DMS 273 (cell line): ENCODE measurements around the gene INPP4A.

ENCODE experiments used
- DNase-seq: peaks from one replicate; lab custom pipeline; 2025; ENCODE audit not compliant: unreplicated experiment; lab: John Stamatoyannopoulos, UW

The INPP4A gene

GRCh38 chr2:98509542-98510321 lies 65.1 kb downstream of the INPP4A start:
- DNase-seq, result no peak

GRCh38 chr2:98510322-98510662 lies 65.6 kb downstream of the INPP4A start:
- DNase-seq, result no peak

- no peak for DNase-seq
Observed at GRCh38 chr2:98511981-98512380, 67.3 kb downstream of the INPP4A start.

GRCh38 chr2:98512699-98513098 lies 68.0 kb downstream of the INPP4A start:
- no peak for DNase-seq

GRCh38 chr2:98514096-98514639 lies 69.5 kb downstream of the INPP4A start:
- DNase-seq, result no peak

- DNase-seq, result no peak
Observed at GRCh38 chr2:98514879-98515249, 70.2 kb downstream of the INPP4A start.

GRCh38 chr2:98515250-98515991 lies 70.8 kb downstream of the INPP4A start:
- no peak for DNase-seq

- DNase-seq, result no peak
Observed at GRCh38 chr2:98516571-98516970, 71.9 kb downstream of the INPP4A start.

- no peak for DNase-seq
Observed at GRCh38 chr2:98517636-98518035, 73.0 kb downstream of the INPP4A start.

- DNase-seq, result peak; percentile 27
Observed at GRCh38 chr2:98518101-98518500, 73.4 kb downstream of the INPP4A start.

- no peak for DNase-seq
Observed at GRCh38 chr2:98519156-98519555, 74.5 kb downstream of the INPP4A start.

- DNase-seq, result no peak
Observed at GRCh38 chr2:98519851-98520250, 75.2 kb downstream of the INPP4A start.

- DNase-seq, result no peak
Observed at GRCh38 chr2:98520806-98521205, 76.1 kb downstream of the INPP4A start.

- DNase-seq, result no peak
Observed at GRCh38 chr2:98521266-98521665, 76.6 kb downstream of the INPP4A start.

GRCh38 chr2:98522854-98523253 lies 78.2 kb downstream of the INPP4A start:
- DNase-seq, result no peak

- DNase-seq, result peak; percentile 63
Observed at GRCh38 chr2:98524168-98524567, 79.5 kb downstream of the INPP4A start.

GRCh38 chr2:98528349-98528748 lies 83.7 kb downstream of the INPP4A start:
- no peak for DNase-seq

- DNase-seq, result no peak
Observed at GRCh38 chr2:98530114-98530513, 85.5 kb downstream of the INPP4A start.

GRCh38 chr2:98532756-98533155 lies 88.1 kb downstream of the INPP4A start:
- DNase-seq, result peak; percentile 50

GRCh38 chr2:98533547-98533946 lies 88.9 kb downstream of the INPP4A start:
- no peak for DNase-seq

- no peak for DNase-seq
Observed at GRCh38 chr2:98534761-98535160, 90.1 kb downstream of the INPP4A start.

- DNase-seq, result no peak
Observed at GRCh38 chr2:98535971-98536677, 91.5 kb downstream of the INPP4A start.
